ENCODE data around the gene BLTP1.

DNA sequence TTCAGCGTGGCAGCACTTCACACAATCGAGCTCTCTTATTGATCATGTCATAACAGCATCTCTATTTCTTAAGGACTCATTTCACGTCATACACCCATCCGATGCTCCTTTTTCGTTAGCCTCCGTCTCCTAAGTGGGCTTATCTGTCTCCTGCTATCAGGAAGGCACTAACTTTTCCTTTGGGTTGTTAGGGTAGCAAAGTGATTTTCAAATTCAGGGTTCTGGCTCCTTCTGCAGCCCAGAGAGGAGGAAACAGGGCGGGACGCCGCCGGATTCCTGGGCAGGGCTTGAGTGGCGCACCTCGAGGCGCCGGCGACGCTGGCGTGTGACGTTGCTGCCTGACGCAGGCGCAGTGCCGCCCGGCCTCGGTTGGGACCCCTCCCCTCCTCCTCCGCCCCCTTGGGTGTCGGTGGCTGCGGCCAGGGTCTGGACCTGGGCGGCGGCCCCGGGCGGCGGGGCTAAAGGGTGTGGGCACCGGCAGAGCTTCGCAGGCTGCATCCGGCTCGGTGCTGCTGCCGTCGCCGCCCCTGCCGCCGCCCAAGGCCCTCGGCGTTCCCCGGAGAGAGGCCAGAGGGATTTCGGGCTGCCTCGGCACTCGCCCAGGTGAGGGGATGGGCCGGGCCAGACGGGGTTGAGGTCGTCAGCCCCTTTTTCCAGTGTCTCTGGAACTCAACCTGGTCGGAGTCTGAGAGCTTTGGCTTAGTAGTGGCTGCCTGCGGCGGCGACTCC, at the start of gene BLTP1:
- TF ChIP-seq, protein P1, sequence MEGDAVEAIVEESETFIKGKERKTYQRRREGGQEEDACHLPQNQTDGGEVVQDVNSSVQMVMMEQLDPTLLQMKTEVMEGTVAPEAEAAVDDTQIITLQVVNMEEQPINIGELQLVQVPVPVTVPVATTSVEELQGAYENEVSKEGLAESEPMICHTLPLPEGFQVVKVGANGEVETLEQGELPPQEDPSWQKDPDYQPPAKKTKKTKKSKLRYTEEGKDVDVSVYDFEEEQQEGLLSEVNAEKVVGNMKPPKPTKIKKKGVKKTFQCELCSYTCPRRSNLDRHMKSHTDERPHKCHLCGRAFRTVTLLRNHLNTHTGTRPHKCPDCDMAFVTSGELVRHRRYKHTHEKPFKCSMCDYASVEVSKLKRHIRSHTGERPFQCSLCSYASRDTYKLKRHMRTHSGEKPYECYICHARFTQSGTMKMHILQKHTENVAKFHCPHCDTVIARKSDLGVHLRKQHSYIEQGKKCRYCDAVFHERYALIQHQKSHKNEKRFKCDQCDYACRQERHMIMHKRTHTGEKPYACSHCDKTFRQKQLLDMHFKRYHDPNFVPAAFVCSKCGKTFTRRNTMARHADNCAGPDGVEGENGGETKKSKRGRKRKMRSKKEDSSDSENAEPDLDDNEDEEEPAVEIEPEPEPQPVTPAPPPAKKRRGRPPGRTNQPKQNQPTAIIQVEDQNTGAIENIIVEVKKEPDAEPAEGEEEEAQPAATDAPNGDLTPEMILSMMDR (IDR thresholded peaks at IDR 0.05; ENCODE audit: low read length), result no peak
- no peak for TF ChIP-seq EZH2phosphoT487 (IDR thresholded peaks at IDR 0.05; ENCODE audit: low read length)
